PC-3 (cell line): ENCODE results near the gene SGCD. TPM values are rescaled to one million over a fixed set of nuclear protein-coding genes. Genes with fewer than 3 reads are reported as not detected.

ENCODE experiments used
- ATAC-seq: fragments of 200-7000 bp; cut with Tn5 transposase; 2 replicates; pipeline ENCODE4 v1.9.1; 2020; ENCODE audit warnings: mild to moderate bottlenecking, moderate library complexity
- BruUV-seq: library from RNA; stranded (reverse); fragments of 400-500 nt; replicated peaks from 2 replicates; lab custom pipeline; 2021; lab: Mats Ljungman, UMichigan
- CTCF ChIA-PET: fragments of 300-600 bp; sonication (Branson Sonifier 250); formaldehyde crosslinking; loops from one replicate; lab custom pipeline; 2022; ENCODE audit warnings: antibody characterized with exemption; lab: Charles Lee
- POLR2A ChIA-PET: fragments of 300-600 bp; sonication (Branson Sonifier 250); formaldehyde crosslinking; loops from one replicate; lab custom pipeline; 2022; ENCODE audit warnings: antibody characterized with exemption; ENCODE audit not compliant: unreplicated experiment; lab: Charles Lee
- DNase-seq: peaks from one replicate; pipeline ENCODE4 v3.0.0-alpha.2; 2015
- H2AFZ ChIP-seq: fragments of 300-600 bp; sonication (generic); 2 replicates; pipeline ENCODE4 v1.6.0; 2016; ENCODE audit warnings: antibody characterized with exemption, low read length
- H3F3A ChIP-seq: fragments of 300-600 bp; sonication (generic); one replicate; pipeline ENCODE4 v1.6.0; 2017; ENCODE audit warnings: antibody characterized with exemption, low read length, control low read depth, mild to moderate bottlenecking; ENCODE audit not compliant: unreplicated experiment
- H3K27ac ChIP-seq: fragments of 300-600 bp; sonication (generic); 2 replicates; pipeline ENCODE4 v1.5.1; 2016; ENCODE audit warnings: mild to moderate bottlenecking, low read length
- H3K27me3 ChIP-seq: fragments of 300-600 bp; sonication (generic); 2 replicates; pipeline ENCODE4 v1.6.1; 2016; ENCODE audit warnings: low read length, mixed read lengths
- H3K36me3 ChIP-seq: fragments of 300-600 bp; sonication (generic); 2 replicates; pipeline ENCODE4 v1.6.1; 2016; ENCODE audit warnings: low read depth, mixed run types, low read length, mixed read lengths
- H3K4me1 ChIP-seq: fragments of 300-600 bp; sonication (generic); 2 replicates; pipeline ENCODE4 v1.5.1; 2016; ENCODE audit warnings: low read length; ENCODE audit not compliant: insufficient read depth
- H3K4me2 ChIP-seq: fragments of 300-600 bp; sonication (generic); 2 replicates; pipeline ENCODE4 v1.6.0; 2016; ENCODE audit warnings: low read length
- H3K4me3 ChIP-seq: fragments of 300-600 bp; sonication (generic); 2 replicates; pipeline ENCODE4 v1.5.1; 2016; ENCODE audit warnings: mild to moderate bottlenecking, low read length, mixed read lengths
- H3K79me2 ChIP-seq: fragments of 300-600 bp; sonication (generic); 2 replicates; pipeline ENCODE4 v1.6.1; 2017; ENCODE audit warnings: low read length, mixed read lengths
- H3K9ac ChIP-seq: fragments of 300-600 bp; sonication (generic); 2 replicates; pipeline ENCODE4 v1.6.0; 2016; ENCODE audit warnings: mild to moderate bottlenecking, low read length
- H3K9me2 ChIP-seq: fragments of 300-600 bp; sonication (generic); replicated peaks from 2 replicates; pipeline ENCODE4 v1.6.1; 2016; ENCODE audit warnings: mixed run types, low read length, mixed read lengths
- H3K9me3 ChIP-seq: fragments of 300-600 bp; sonication (generic); 2 replicates; pipeline ENCODE4 v1.6.1; 2016; ENCODE audit warnings: low read length, mixed read lengths
- H4K20me1 ChIP-seq: fragments of 300-600 bp; sonication (generic); 2 replicates; pipeline ENCODE4 v1.6.1; 2016; ENCODE audit warnings: low read length, mixed read lengths
- CTCF ChIP-seq: fragments of 300-600 bp; sonication (generic); conservative IDR thresholded peaks from 2 replicates; pipeline ENCODE4 v1.5.1; 2017; ENCODE audit warnings: antibody characterized with exemption, low read depth, mild to moderate bottlenecking, low read length
- EZH2 ChIP-seq: fragments of 300-600 bp; sonication (generic); IDR thresholded peaks from one replicate; pipeline ENCODE4 v1.6.1; 2017; ENCODE audit warnings: antibody characterized with exemption, mild to moderate bottlenecking, low read length; ENCODE audit not compliant: unreplicated experiment
- EZH2phosphoT487 ChIP-seq: fragments of 300-600 bp; sonication (generic); IDR thresholded peaks from 2 replicates; pipeline ENCODE4 v1.6.1; 2018; ENCODE audit warnings: mild to moderate bottlenecking, antibody characterized with exemption, low read length, borderline replicate concordance
- intact Hi-C: fragments of 100-400 bp; cut with micrococcal nuclease; formaldehyde crosslinking; loops from 2 replicates; pipeline ENCODE4 v1.9.0; 2023
- total RNA-seq: library from RNA; depleted of rRNA; stranded (reverse); fragments of >200 nt; gene quantifications from 2 replicates; pipeline ENCODE4 v1.2.3, GENCODE V29; 2014

Gene SGCD
- total RNA-seq, 1 experiment from 2014 or later, result 0.15 TPM

GRCh38 chr5:156421798-156422197 is 94.8 kb downstream of the SGCD start:
- CTCF ChIA-PET, result no interaction called here
- no peak overlapping the region for H3K27ac ChIP-seq

GRCh38 chr5:156423597-156423996 is 96.6 kb downstream of the SGCD start:
- no peak overlapping the region for H2AFZ ChIP-seq
- no peaks in the 10 kb centered on the region for H3K9me3 ChIP-seq
- BruUV-seq, result no TSS peak

More at GRCh38 chr5:156421798-156422197, 94.8 kb downstream of the SGCD start:
- Histone ChIP-seq H3K9me3 (no peaks in the 10 kb centered on the region), H3K4me1 (no peaks in the 10 kb centered on the region), H2AFZ (no peak overlapping the region), H3K9me2 (no peaks in the 10 kb centered on the region), H3K79me2 (no peaks in the 10 kb centered on the region), H3F3A (no peaks in the 10 kb centered on the region), H4K20me1 (no peaks in the 10 kb centered on the region), H3K9ac (no peak overlapping the region), H3K4me2 (no peak overlapping the region), H3K27me3 (no peaks in the 10 kb centered on the region), H3K36me3 (no peaks in the 10 kb centered on the region), H3K4me3 (no peak overlapping the region)
- ATAC-seq (no peak), DNase-seq (no peak)
- TF ChIP-seq EZH2, result no peak
- TF ChIP-seq EZH2phosphoT487, result no peak
- no peak for TF ChIP-seq CTCF
- intact Hi-C loops, result no loop called here
- no TSS peak for BruUV-seq
- POLR2A ChIA-PET, result no interaction called here

More at GRCh38 chr5:156423597-156423996, 96.6 kb downstream of the SGCD start:
- DNase-seq, result no peak
- Histone ChIP-seq H3F3A (no peaks in the 10 kb centered on the region), H3K9ac (no peak overlapping the region), H3K36me3 (no peaks in the 10 kb centered on the region), H3K4me2 (no peak overlapping the region), H3K27ac (no peak overlapping the region), H4K20me1 (no peaks in the 10 kb centered on the region), H3K9me2 (no peaks in the 10 kb centered on the region), H3K4me3 (no peak overlapping the region), H3K4me1 (no peaks in the 10 kb centered on the region), H3K79me2 (no peaks in the 10 kb centered on the region), H3K27me3 (no peaks in the 10 kb centered on the region)
- no peak for ATAC-seq
- intact Hi-C loops, result no loop called here
- TF ChIP-seq EZH2 (no peak), EZH2phosphoT487 (no peak), CTCF (no peak)
- POLR2A ChIA-PET, result no interaction called here
- CTCF ChIA-PET, result no interaction called here
